CD14-positive monocyte (primary cell): Measurements from ENCODE around the gene C2CD2. TPM values are rescaled to one million over a fixed set of nuclear protein-coding genes. Genes with fewer than 3 reads are reported as not detected.

Experiments
- DNase-seq, 3 donors: peaks; one replicate each; pipeline ENCODE4 v3.0.0-alpha.2; 2011 to 2022
- H2AFZ ChIP-seq: 2 replicates; pipeline ENCODE4 v1.6.0; 2012; ENCODE audit warnings: mild to moderate bottlenecking, low read depth, low read length, inconsistent platforms; ENCODE audit not compliant: insufficient read depth, poor library complexity, severe bottlenecking
- H3K27ac ChIP-seq, 2 donors: 1 replicate in 1 of 2; 2 replicates in 1 of 2; pipeline ENCODE4 v1.5.1; 2012 to 2013; ENCODE audit warnings: low read length in 2 of 2, control low read depth in 1 of 2, inconsistent platforms in 1 of 2, low read depth in 1 of 2, mild to moderate bottlenecking in 1 of 2
- H3K27me3 ChIP-seq, 2 donors: one replicate each; pipeline versions ENCODE4 v1.6.0 to v1.6.1; 2011 to 2013; ENCODE audit warnings: low read length in 2 of 2; ENCODE audit not compliant: control insufficient read depth in 2 of 2, insufficient read depth in 2 of 2
- H3K36me3 ChIP-seq, 2 donors: replicated peaks in 1 of 2; 1 replicate in 1 of 2; 2 replicates in 1 of 2; pipeline versions ENCODE4 v1.5.1 to v1.6.1; 2012 to 2013; ENCODE audit warnings: low read length in 2 of 2, control low read depth in 1 of 2, inconsistent platforms in 1 of 2, mild to moderate bottlenecking in 1 of 2; ENCODE audit not compliant: insufficient read depth in 2 of 2, control insufficient read depth in 1 of 2
- H3K4me1 ChIP-seq, 2 donors: 1 replicate in 1 of 2; 2 replicates in 1 of 2; pipeline versions ENCODE4 v1.5.1 to v1.6.1; 2012 to 2013; ENCODE audit warnings: low read length in 2 of 2, control low read depth in 1 of 2, inconsistent platforms in 1 of 2, mild to moderate bottlenecking in 1 of 2, moderate library complexity in 1 of 2; ENCODE audit not compliant: insufficient read depth in 2 of 2, control insufficient read depth in 1 of 2
- H3K4me2 ChIP-seq: replicated peaks from 2 replicates; pipeline ENCODE3; 2012; ENCODE audit warnings: low read length, moderate library complexity, mild to moderate bottlenecking; ENCODE audit not compliant: poor library complexity, severe bottlenecking; ENCODE audit errors: extremely low read depth
- H3K4me3 ChIP-seq, 3 experiments: fragments of 200-600 bp in 1 of 3; sonication (generic) in 1 of 3; replicated peaks in 1 of 3; 1 replicate in 2 of 3; 2 replicates in 1 of 3; pipeline ENCODE4 v1.5.1; 2011 to 2013; ENCODE audit warnings: low read length in 3 of 3, mild to moderate bottlenecking in 3 of 3, control low read depth in 2 of 3, low read depth in 2 of 3, inconsistent platforms in 1 of 3, moderate library complexity in 1 of 3
- H3K79me2 ChIP-seq: 2 replicates; pipeline ENCODE4 v1.6.0; 2012; ENCODE audit warnings: mild to moderate bottlenecking, control low read depth, inconsistent platforms, low read length, moderate library complexity; ENCODE audit not compliant: insufficient read depth
- H3K9ac ChIP-seq: 2 replicates; pipeline ENCODE4 v1.6.0; 2017; ENCODE audit warnings: low read length, mild to moderate bottlenecking; ENCODE audit not compliant: insufficient read depth, poor library complexity, severe bottlenecking
- H3K9me3 ChIP-seq, 2 donors: replicated peaks in 1 of 2; 1 replicate in 1 of 2; 2 replicates in 1 of 2; pipeline versions ENCODE4 v1.5.1 to v1.6.1; 2012 to 2013; ENCODE audit warnings: low read length in 2 of 2, control low read depth in 1 of 2; ENCODE audit not compliant: control insufficient read depth in 1 of 2, insufficient read depth in 1 of 2
- H4K20me1 ChIP-seq: 2 replicates; pipeline ENCODE4 v1.6.0; 2012; ENCODE audit warnings: mild to moderate bottlenecking, low read length, control low read depth, moderate library complexity; ENCODE audit not compliant: insufficient read depth
- H3K27ac Mint-ChIP-seq, 7 donors: one replicate each; pipeline ENCODE4 v1.8.0; 2020; ENCODE audit warnings: mild to moderate bottlenecking in 7 of 7, mixed read lengths in 7 of 7, moderate library complexity in 6 of 7, inconsistent platforms in 2 of 7
- H3K27me3 Mint-ChIP-seq, 3 donors: one replicate each; pipeline ENCODE4 v1.8.0; 2021 to 2022; ENCODE audit warnings: low read depth in 3 of 3, mild to moderate bottlenecking in 3 of 3, mixed read lengths in 3 of 3, moderate library complexity in 3 of 3, inconsistent platforms in 1 of 3
- H3K36me3 Mint-ChIP-seq, 2 donors: one replicate each; pipeline ENCODE4 v1.8.0; 2020; ENCODE audit warnings: mixed read lengths in 2 of 2, inconsistent platforms in 1 of 2, mild to moderate bottlenecking in 1 of 2
- H3K4me1 Mint-ChIP-seq: one replicate; pipeline ENCODE4 v1.8.0; 2020; ENCODE audit warnings: mild to moderate bottlenecking, mixed read lengths
- H3K4me3 Mint-ChIP-seq, 2 donors: one replicate each; pipeline ENCODE4 v1.8.0; 2020; ENCODE audit warnings: mild to moderate bottlenecking in 2 of 2, mixed read lengths in 2 of 2, moderate library complexity in 1 of 2
- H3K9me3 Mint-ChIP-seq, 7 donors: one replicate each; pipeline ENCODE4 v1.8.0; 2020 to 2022; ENCODE audit warnings: mixed read lengths in 7 of 7, mild to moderate bottlenecking in 6 of 7, moderate library complexity in 6 of 7, inconsistent platforms in 2 of 7
- CTCF ChIP-seq: fragments of 200-600 bp; IDR thresholded peaks from one replicate; pipeline ENCODE4 v1.8.0; 2022; ENCODE audit warnings: antibody characterized with exemption, mild to moderate bottlenecking
- WGBS: methylation state at CpG from one replicate; pipeline ENCODE4 v1.1.5; 2013; ENCODE audit warnings: missing lambda C conversion rate; ENCODE audit not compliant: insufficient coverage; 5-methylcytosine and 5-hydroxymethylcytosine counted together
- intact Hi-C, 2 donors: fragments of 100-400 bp; cut with micrococcal nuclease; formaldehyde crosslinking; loops; one replicate each; pipeline versions ENCODE4 v1.15.0 to v1.15.1; 2023
- polyA plus RNA-seq, 3 donors: library from polyadenylated mRNA; depleted of rRNA in 1 of 3; unstranded in 2 of 3; stranded (reverse) in 1 of 3; fragments of 300-500 nt in 2 of 3; fragments of >200 nt in 1 of 3; fragmentation: Illumina TruSeq in 2 of 3; gene quantifications; 1 replicate in 2 of 3; 2 replicates in 1 of 3; pipeline ENCODE4 v1.2.3, GENCODE V29; 2012 to 2021

Gene C2CD2
- polyA plus RNA-seq, 3 donors, result 1.4 to 17.0 (median 3.8) TPM

- intact Hi-C loops, result no loop called here
- Histone ChIP-seq H3K27me3 (no peaks in the 10 kb centered on the region), H4K20me1 (peaks cover 17% of the 10 kb centered on the region), H3K4me3 (no peak overlapping the region), H3K4me1 (no peaks in the 10 kb centered on the region), H3K4me2 (no peak overlapping the region), H3K27ac (no peak overlapping the region), H3K79me2 (no peaks in the 10 kb centered on the region), H3K9me3 (no peaks in the 10 kb centered on the region), H2AFZ (no peak overlapping the region), H3K36me3 (peaks cover 23 to 29% of the 10 kb centered on the region in 2 donors), H3K9ac (no peak overlapping the region)
- TF ChIP-seq CTCF, result no peak
- no CpG with 5 or more reads among the region's 4 CpGs for WGBS
- H3K4me1 Mint-ChIP-seq, result peaks cover 10% of the 10 kb centered on the region
- H3K4me3 Mint-ChIP-seq, result no peak overlapping the region
- peaks cover 0 to 4% (median 0%) of the 10 kb centered on the region in 3 donors for H3K27me3 Mint-ChIP-seq
- peak overlapping the region in 1 of 7 donors; percentile 1 for H3K27ac Mint-ChIP-seq
- H3K9me3 Mint-ChIP-seq, result no peaks in the 10 kb centered on the region
- H3K36me3 Mint-ChIP-seq, result peaks cover 31% of the 10 kb centered on the region in 2 donors
- no peak for DNase-seq
These were observed 92.6 kb downstream of the C2CD2 start for GRCh38 chr21:41861255-41861654.

GRCh38 chr21:41859297-41859980 lies 94.4 kb downstream of the C2CD2 start:
- Histone ChIP-seq H4K20me1 (peaks cover 7% of the 10 kb centered on the region), H3K9ac (no peak overlapping the region), H3K4me2 (no peak overlapping the region), H3K27me3 (no peaks in the 10 kb centered on the region), H3K36me3 (peaks cover 36 to 42% of the 10 kb centered on the region in 2 donors), H2AFZ (no peak overlapping the region), H3K79me2 (no peaks in the 10 kb centered on the region), H3K4me3 (no peak overlapping the region), H3K9me3 (no peaks in the 10 kb centered on the region), H3K4me1 (no peaks in the 10 kb centered on the region), H3K27ac (no peak overlapping the region)
- Mint-ChIP-seq H3K27me3 (peaks cover 0 to 4% (median 0%) of the 10 kb centered on the region in 3 donors), H3K36me3 (peaks cover 36 to 40% of the 10 kb centered on the region in 2 donors), H3K9me3 (no peaks in the 10 kb centered on the region), H3K4me1 (peaks cover 3% of the 10 kb centered on the region), H3K4me3 (no peak overlapping the region), H3K27ac (peak overlapping the region in 1 of 7 donors; percentile 22)
- 96% methylated on average over 21 of the region's 23 CpGs for WGBS
- no peak for DNase-seq
- intact Hi-C loops, result no loop called here
- no peak for TF ChIP-seq CTCF
